K562 (cell line): ENCODE data around the gene TSPAN13. TPM values are rescaled to one million over a fixed set of nuclear protein-coding genes. Genes with fewer than 3 reads are reported as not detected.

ENCODE experiments used
- CBFA2T2 ChIP-seq: fragments of 450-650 bp; conservative IDR thresholded peaks from 2 replicates; pipeline ENCODE4 v1.6.1; 2017; ENCODE audit warnings: mild to moderate bottlenecking
- FOXJ3 ChIP-seq: sonication (generic); formaldehyde crosslinking; IDR thresholded peaks from 2 replicates; pipeline ENCODE4 v1.4.0; 2020; ENCODE audit warnings: mild to moderate bottlenecking, missing genetic modification reagents
- GABPA ChIP-seq: fragments of 200-800 bp; sonication (Bioruptor generic); conservative IDR thresholded peaks from 2 replicates; pipeline ENCODE4 v1.6.1; 2016; ENCODE audit warnings: low read depth, missing genetic modification characterization, missing compliant biosample characterization
- HDAC2 ChIP-seq: fragments of 450-650 bp; IDR thresholded peaks from 2 replicates; pipeline ENCODE4 v1.6.1; 2016; ENCODE audit warnings: mild to moderate bottlenecking
- NBN ChIP-seq: fragments of 450-650 bp; IDR thresholded peaks from 2 replicates; pipeline ENCODE4 v1.6.1; 2016; ENCODE audit warnings: low read depth, mild to moderate bottlenecking
- NFIX ChIP-seq: fragments of 250-450 bp; sonication (Bioruptor Pico); IDR thresholded peaks from 2 replicates; pipeline ENCODE4 v1.4.0; 2020; ENCODE audit warnings: low read depth, mild to moderate bottlenecking, moderate library complexity
- NR4A1 ChIP-seq, 2 experiments: fragments of 250-450 bp in 1 of 2; fragments of 450-650 bp in 1 of 2; sonication (Bioruptor Pico) in 1 of 2; IDR thresholded peaks; 2 replicates each; pipeline versions ENCODE4 v1.4.0 to v1.6.1; 2016 to 2020; ENCODE audit warnings: mild to moderate bottlenecking in 2 of 2, missing compliant biosample characterization in 1 of 2, missing genetic modification characterization in 1 of 2, moderate library complexity in 1 of 2
- RBM15 ChIP-seq: fragments of 200-400 bp; formaldehyde crosslinking; IDR thresholded peaks from 2 replicates; pipeline ENCODE4 v1.6.1; 2018; ENCODE audit warnings: mild to moderate bottlenecking, low read length, moderate library complexity; ENCODE audit not compliant: insufficient read depth
- U2AF2 ChIP-seq: fragments of 200-400 bp; formaldehyde crosslinking; optimal IDR thresholded peaks from 2 replicates; pipeline ENCODE3; 2017; ENCODE audit warnings: low read depth, mild to moderate bottlenecking, low read length
- YY1 ChIP-seq, 3 experiments: IDR thresholded peaks; 2 replicates each; pipeline ENCODE4 v1.6.1; 2011; ENCODE audit warnings: low read length in 2 of 3, mild to moderate bottlenecking in 2 of 3, moderate library complexity in 2 of 3, borderline replicate concordance in 1 of 3, control low read depth in 1 of 3, low read depth in 1 of 3; ENCODE audit not compliant: insufficient read depth in 3 of 3, insufficient replicate concordance in 2 of 3, control insufficient read depth in 1 of 3, insufficient read length in 1 of 3; ENCODE audit errors: extremely low read depth in 1 of 3
- ZNF124 ChIP-seq: sonication (generic); formaldehyde crosslinking; IDR thresholded peaks from 2 replicates; pipeline ENCODE4 v1.8.1; 2022; ENCODE audit warnings: missing genetic modification reagents
- ZNF282 ChIP-seq: sonication (generic); formaldehyde crosslinking; IDR thresholded peaks from 2 replicates; pipeline ENCODE4 v1.8.1; 2023; ENCODE audit warnings: missing genetic modification reagents
- ZNF699 ChIP-seq: fragments of 250-450 bp; sonication (Bioruptor Pico); IDR thresholded peaks from 2 replicates; pipeline ENCODE4 v1.8.0; 2021; ENCODE audit warnings: mild to moderate bottlenecking, moderate library complexity; ENCODE audit not compliant: insufficient replicate concordance
- polyA plus RNA-seq, 8 experiments: library from polyadenylated mRNA; depleted of rRNA in 4 of 8; stranded (reverse) in 5 of 8; unstranded in 3 of 8; fragments of >200 nt; fragmentation: Nextera tagmentation in 2 of 8; fragmentation: Illumina TruSeq in 1 of 8; extraction: Ambion mirVana in 2 of 8; extraction: Trizol in 1 of 8; gene quantifications; 2 replicates each; pipeline versions ENCODE4 v1.2.1 to v1.2.3, GENCODE V29; 2011 to 2014; ENCODE audit warnings: inconsistent platforms in 1 of 8, missing spikeins in 1 of 8
- total RNA-seq, 7 experiments: library from RNA; depleted of rRNA in 6 of 7; stranded (reverse); fragments of >200 nt in 6 of 7; fragmentation: Illumina TruSeq in 2 of 7; extraction: Trizol in 2 of 7; gene quantifications; 2 replicates each; pipeline versions ENCODE4 v1.2.1 to v1.2.3, GENCODE V29; 2011 to 2021; ENCODE audit warnings: low replicate concordance in 1 of 7
- TF ChIP-seq, protein P1 (sequence below): sonication (generic); formaldehyde crosslinking; IDR thresholded peaks from 2 replicates; pipeline ENCODE4 v1.8.0; 2022; ENCODE audit warnings: missing genetic modification reagents, mild to moderate bottlenecking, borderline replicate concordance
- TF ChIP-seq, protein P2 (sequence below), 3 experiments: IDR thresholded peaks in 2 of 3; conservative IDR thresholded peaks in 1 of 3; 2 replicates each; pipeline ENCODE4 v1.5.1; 2011 to 2012; ENCODE audit warnings: low read length in 3 of 3, mild to moderate bottlenecking in 3 of 3, control low read depth in 2 of 3, improper control_type of control experiment in 1 of 3, inconsistent platforms in 1 of 3, low read depth in 1 of 3, mixed read lengths in 1 of 3, moderate library complexity in 1 of 3; ENCODE audit not compliant: insufficient read depth in 2 of 3
- TF ChIP-seq, protein P3 (sequence below): fragments of 250-450 bp; sonication (Bioruptor Pico); IDR thresholded peaks from 2 replicates; pipeline ENCODE4 v1.9.0; 2021; ENCODE audit warnings: mild to moderate bottlenecking
- TF ChIP-seq, protein P4 (sequence below): sonication (generic); formaldehyde crosslinking; IDR thresholded peaks from 2 replicates; pipeline ENCODE4 v1.8.1; 2023; ENCODE audit warnings: mild to moderate bottlenecking, missing genetic modification reagents
- TF ChIP-seq, protein P5 (sequence below): fragments of 450-650 bp; IDR thresholded peaks from 2 replicates; pipeline ENCODE4 v1.6.1; 2016; ENCODE audit warnings: missing biosample characterization, missing genetic modification characterization
- TF ChIP-seq, protein P6 (sequence below): IDR thresholded peaks from 2 replicates; pipeline ENCODE4 v1.6.1; 2014; ENCODE audit warnings: antibody characterized with exemption

Gene TSPAN13
- total and polyA plus RNA-seq, 9 of the 15 experiments (the other 6 are each of a cell fraction or from before 2014, with no cell fraction given): 7.8 to 46.3 (median 20.0) TPM

DNA sequence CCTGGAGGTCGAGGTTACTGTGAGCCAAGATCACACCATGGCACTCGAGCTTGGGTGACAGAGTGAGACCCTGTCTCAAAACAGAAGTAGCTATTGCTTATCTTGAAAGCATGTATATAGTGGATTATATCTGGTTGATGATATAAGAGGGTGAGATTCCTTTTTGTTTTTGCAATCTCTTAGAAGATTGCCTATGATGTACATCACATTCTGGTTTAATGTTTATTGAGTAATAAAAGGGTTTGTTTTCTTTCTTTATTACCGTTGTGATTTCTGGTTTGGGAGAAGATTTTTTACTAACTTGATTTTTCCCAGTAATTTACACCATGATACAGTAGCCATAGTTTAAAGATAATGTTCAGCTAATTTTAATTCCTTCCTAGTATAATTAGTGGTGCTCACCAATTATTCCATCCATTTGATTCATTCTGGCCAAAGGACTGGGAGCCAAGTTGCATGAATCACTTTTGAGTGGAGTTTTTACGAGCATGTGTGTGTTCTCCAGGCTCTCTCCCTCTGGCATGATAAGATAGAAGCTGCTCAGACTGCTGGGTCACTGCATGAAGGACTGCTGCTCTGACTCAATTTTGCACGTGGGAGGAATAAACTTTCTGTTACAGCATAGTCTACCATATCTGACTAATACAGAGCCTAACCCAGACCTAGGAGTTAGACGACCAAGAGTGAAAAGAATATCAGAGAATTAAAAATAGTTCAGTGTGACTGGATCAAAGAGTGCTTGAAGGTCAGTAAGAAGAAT lies 13.5 kb upstream of the TSPAN13 start (continued):
- TF ChIP-seq, protein P1, sequence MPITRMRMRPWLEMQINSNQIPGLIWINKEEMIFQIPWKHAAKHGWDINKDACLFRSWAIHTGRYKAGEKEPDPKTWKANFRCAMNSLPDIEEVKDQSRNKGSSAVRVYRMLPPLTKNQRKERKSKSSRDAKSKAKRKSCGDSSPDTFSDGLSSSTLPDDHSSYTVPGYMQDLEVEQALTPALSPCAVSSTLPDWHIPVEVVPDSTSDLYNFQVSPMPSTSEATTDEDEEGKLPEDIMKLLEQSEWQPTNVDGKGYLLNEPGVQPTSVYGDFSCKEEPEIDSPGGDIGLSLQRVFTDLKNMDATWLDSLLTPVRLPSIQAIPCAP (CRISPR knock-in tag): no peak
- TF ChIP-seq RBM15 (no peak), GABPA (tag) (0 out of 2 replicates have a peak, but pooled peaks have one; percentile 8), U2AF2 (no peak), YY1 (IDR thresholded peaks at IDR 0.05; ENCODE audit: borderline replicate concordance in 1 of 3, control insufficient read depth in 1 of 3, extremely low read depth in 1 of 3, insufficient read depth in 3 of 3, insufficient read length in 1 of 3, insufficient replicate concordance in 2 of 3, low read depth in 1 of 3, low read length in 2 of 3) (peak in 1 of 3 experiments; percentile 15), ZNF282 (CRISPR knock-in tag) (no peak), NFIX (CRISPR knock-in tag) (no peak), CBFA2T2 (peak; percentile 96), HDAC2 (peak; percentile 85), NR4A1 (CRISPR knock-in tag; IDR thresholded peaks at IDR 0.05) (no peak), NR4A1 (tag; IDR thresholded peaks at IDR 0.05) (no peak), ZNF124 (no peak), FOXJ3 (CRISPR knock-in tag) (no peak), ZNF699 (no peak), NBN (peak; percentile 91)
- TF ChIP-seq, protein P2, sequence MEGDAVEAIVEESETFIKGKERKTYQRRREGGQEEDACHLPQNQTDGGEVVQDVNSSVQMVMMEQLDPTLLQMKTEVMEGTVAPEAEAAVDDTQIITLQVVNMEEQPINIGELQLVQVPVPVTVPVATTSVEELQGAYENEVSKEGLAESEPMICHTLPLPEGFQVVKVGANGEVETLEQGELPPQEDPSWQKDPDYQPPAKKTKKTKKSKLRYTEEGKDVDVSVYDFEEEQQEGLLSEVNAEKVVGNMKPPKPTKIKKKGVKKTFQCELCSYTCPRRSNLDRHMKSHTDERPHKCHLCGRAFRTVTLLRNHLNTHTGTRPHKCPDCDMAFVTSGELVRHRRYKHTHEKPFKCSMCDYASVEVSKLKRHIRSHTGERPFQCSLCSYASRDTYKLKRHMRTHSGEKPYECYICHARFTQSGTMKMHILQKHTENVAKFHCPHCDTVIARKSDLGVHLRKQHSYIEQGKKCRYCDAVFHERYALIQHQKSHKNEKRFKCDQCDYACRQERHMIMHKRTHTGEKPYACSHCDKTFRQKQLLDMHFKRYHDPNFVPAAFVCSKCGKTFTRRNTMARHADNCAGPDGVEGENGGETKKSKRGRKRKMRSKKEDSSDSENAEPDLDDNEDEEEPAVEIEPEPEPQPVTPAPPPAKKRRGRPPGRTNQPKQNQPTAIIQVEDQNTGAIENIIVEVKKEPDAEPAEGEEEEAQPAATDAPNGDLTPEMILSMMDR (IDR thresholded peaks at IDR 0.05 in 2 of 3, conservative IDR thresholded peaks at IDR 0.05 in 1 of 3; ENCODE audit: insufficient read depth in 2 of 3, low read depth in 1 of 3, low read length in 3 of 3): no peak
- TF ChIP-seq, protein P3, sequence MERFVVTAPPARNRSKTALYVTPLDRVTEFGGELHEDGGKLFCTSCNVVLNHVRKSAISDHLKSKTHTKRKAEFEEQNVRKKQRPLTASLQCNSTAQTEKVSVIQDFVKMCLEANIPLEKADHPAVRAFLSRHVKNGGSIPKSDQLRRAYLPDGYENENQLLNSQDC (CRISPR knock-in tag): no peak
- TF ChIP-seq, protein P4, sequence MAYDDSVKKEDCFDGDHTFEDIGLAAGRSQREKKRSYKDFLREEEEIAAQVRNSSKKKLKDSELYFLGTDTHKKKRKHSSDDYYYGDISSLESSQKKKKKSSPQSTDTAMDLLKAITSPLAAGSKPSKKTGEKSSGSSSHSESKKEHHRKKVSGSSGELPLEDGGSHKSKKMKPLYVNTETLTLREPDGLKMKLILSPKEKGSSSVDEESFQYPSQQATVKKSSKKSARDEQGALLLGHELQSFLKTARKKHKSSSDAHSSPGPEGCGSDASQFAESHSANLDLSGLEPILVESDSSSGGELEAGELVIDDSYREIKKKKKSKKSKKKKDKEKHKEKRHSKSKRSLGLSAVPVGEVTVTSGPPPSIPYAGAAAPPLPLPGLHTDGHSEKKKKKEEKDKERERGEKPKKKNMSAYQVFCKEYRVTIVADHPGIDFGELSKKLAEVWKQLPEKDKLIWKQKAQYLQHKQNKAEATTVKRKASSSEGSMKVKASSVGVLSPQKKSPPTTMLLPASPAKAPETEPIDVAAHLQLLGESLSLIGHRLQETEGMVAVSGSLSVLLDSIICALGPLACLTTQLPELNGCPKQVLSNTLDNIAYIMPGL (CRISPR knock-in tag): no peak
- TF ChIP-seq, protein P5, sequence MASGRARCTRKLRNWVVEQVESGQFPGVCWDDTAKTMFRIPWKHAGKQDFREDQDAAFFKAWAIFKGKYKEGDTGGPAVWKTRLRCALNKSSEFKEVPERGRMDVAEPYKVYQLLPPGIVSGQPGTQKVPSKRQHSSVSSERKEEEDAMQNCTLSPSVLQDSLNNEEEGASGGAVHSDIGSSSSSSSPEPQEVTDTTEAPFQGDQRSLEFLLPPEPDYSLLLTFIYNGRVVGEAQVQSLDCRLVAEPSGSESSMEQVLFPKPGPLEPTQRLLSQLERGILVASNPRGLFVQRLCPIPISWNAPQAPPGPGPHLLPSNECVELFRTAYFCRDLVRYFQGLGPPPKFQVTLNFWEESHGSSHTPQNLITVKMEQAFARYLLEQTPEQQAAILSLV (tag): no peak
- TF ChIP-seq, protein P6, sequence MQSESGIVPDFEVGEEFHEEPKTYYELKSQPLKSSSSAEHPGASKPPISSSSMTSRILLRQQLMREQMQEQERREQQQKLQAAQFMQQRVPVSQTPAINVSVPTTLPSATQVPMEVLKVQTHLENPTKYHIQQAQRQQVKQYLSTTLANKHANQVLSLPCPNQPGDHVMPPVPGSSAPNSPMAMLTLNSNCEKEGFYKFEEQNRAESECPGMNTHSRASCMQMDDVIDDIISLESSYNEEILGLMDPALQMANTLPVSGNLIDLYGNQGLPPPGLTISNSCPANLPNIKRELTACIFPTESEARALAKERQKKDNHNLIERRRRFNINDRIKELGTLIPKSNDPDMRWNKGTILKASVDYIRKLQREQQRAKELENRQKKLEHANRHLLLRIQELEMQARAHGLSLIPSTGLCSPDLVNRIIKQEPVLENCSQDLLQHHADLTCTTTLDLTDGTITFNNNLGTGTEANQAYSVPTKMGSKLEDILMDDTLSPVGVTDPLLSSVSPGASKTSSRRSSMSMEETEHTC: peak; percentile 74; the same call in 1 of the 2 replicates
